Measurements from ENCODE around the gene ERF.

ERF gene

GRCh38 chr19:42291435-42291810 is 36.5 kb upstream of the ERF start:
- Histone ChIP-seq H3K36me3 (ENCODE audit: control insufficient read depth, low read length) (peaks cover 93% of the 10 kb centered on the region), H3K27me3 (ENCODE audit: control insufficient read depth, low read length) (no peaks in the 10 kb centered on the region), H4K20me1 (ENCODE audit: control insufficient read depth, insufficient read depth, low read depth, low read length) (no peaks in the 10 kb centered on the region), H3K4me3 (ENCODE audit: low read length) (no peak overlapping the region), H3F3A (ENCODE audit: control insufficient read depth, insufficient read depth) (no peaks in the 10 kb centered on the region), H3K79me2 (ENCODE audit: control insufficient read depth, low read length) (peaks cover 4% of the 10 kb centered on the region), H3K9me3 (ENCODE audit: control insufficient read depth, insufficient read depth, low read length) (no peaks in the 10 kb centered on the region), H3K4me2 (ENCODE audit: low read length) (no peak overlapping the region), H3K4me1 (ENCODE audit: control insufficient read depth, low read length) (peaks cover 9% of the 10 kb centered on the region), H3K27ac (ENCODE audit: low read depth, low read length) (no peak overlapping the region), H3K9me2 (replicated peaks; ENCODE audit: control insufficient read depth, low read length) (no peaks in the 10 kb centered on the region)
- TF ChIP-seq EZH2phosphoT487 (IDR thresholded peaks at IDR 0.05; ENCODE audit: borderline replicate concordance, low read length) (no peak), CTCF (IDR thresholded peaks at IDR 0.05; ENCODE audit: low read depth, low read length, poor library complexity, severe bottlenecking) (no peak)

- Histone ChIP-seq H3K4me2 (ENCODE audit: low read length) (no peak overlapping the region), H3K4me3 (ENCODE audit: low read length) (no peak overlapping the region), H3K27me3 (ENCODE audit: control insufficient read depth, low read length) (no peaks in the 10 kb centered on the region), H3K4me1 (ENCODE audit: control insufficient read depth, low read length) (peaks cover 13% of the 10 kb centered on the region), H3F3A (ENCODE audit: control insufficient read depth, insufficient read depth) (no peaks in the 10 kb centered on the region), H3K9me3 (ENCODE audit: control insufficient read depth, insufficient read depth, low read length) (no peaks in the 10 kb centered on the region), H3K9me2 (replicated peaks; ENCODE audit: control insufficient read depth, low read length) (no peaks in the 10 kb centered on the region), H3K36me3 (ENCODE audit: control insufficient read depth, low read length) (peaks cover 93% of the 10 kb centered on the region), H3K79me2 (ENCODE audit: control insufficient read depth, low read length) (peaks cover 10% of the 10 kb centered on the region), H4K20me1 (ENCODE audit: control insufficient read depth, insufficient read depth, low read depth, low read length) (no peaks in the 10 kb centered on the region), H3K27ac (ENCODE audit: low read depth, low read length) (no peak overlapping the region)
- no peak for TF ChIP-seq EZH2phosphoT487 (IDR thresholded peaks at IDR 0.05; ENCODE audit: borderline replicate concordance, low read length)
- peak; percentile 83 for TF ChIP-seq CTCF (IDR thresholded peaks at IDR 0.05; ENCODE audit: low read depth, low read length, poor library complexity, severe bottlenecking)
Observed at GRCh38 chr19:42290523-42291434, 35.9 kb upstream of the ERF start.

GRCh38 chr19:42290136-42290522 is 35.2 kb upstream of the ERF start:
- Histone ChIP-seq H3K27me3 (ENCODE audit: control insufficient read depth, low read length) (no peaks in the 10 kb centered on the region), H4K20me1 (ENCODE audit: control insufficient read depth, insufficient read depth, low read depth, low read length) (0 out of 2 replicates have a peak, but pooled peaks cover 3% of the 10 kb centered on the region), H3K79me2 (ENCODE audit: control insufficient read depth, low read length) (peaks cover 16% of the 10 kb centered on the region), H3K4me3 (ENCODE audit: low read length) (no peak overlapping the region), H3K9me2 (replicated peaks; ENCODE audit: control insufficient read depth, low read length) (no peaks in the 10 kb centered on the region), H3K27ac (ENCODE audit: low read depth, low read length) (no peak overlapping the region), H3K9me3 (ENCODE audit: control insufficient read depth, insufficient read depth, low read length) (no peaks in the 10 kb centered on the region), H3K4me1 (ENCODE audit: control insufficient read depth, low read length) (peaks cover 18% of the 10 kb centered on the region), H3K36me3 (ENCODE audit: control insufficient read depth, low read length) (peaks cover 90% of the 10 kb centered on the region), H3F3A (ENCODE audit: control insufficient read depth, insufficient read depth) (no peaks in the 10 kb centered on the region), H3K4me2 (ENCODE audit: low read length) (no peak overlapping the region)
- no peak for TF ChIP-seq CTCF (IDR thresholded peaks at IDR 0.05; ENCODE audit: low read depth, low read length, poor library complexity, severe bottlenecking)
- no peak for TF ChIP-seq EZH2phosphoT487 (IDR thresholded peaks at IDR 0.05; ENCODE audit: borderline replicate concordance, low read length)

Data from DOHH2 (cell line).